ENCODE results near the gene DMRTA1. TPM values are rescaled to one million over a fixed set of nuclear protein-coding genes. Genes with fewer than 3 reads are reported as not detected.

DMRTA1 gene
- total and polyA plus RNA-seq, 8 donors = 1.8 to 3.3 (median 2.5) TPM

- TF ChIP-seq, protein P1, sequence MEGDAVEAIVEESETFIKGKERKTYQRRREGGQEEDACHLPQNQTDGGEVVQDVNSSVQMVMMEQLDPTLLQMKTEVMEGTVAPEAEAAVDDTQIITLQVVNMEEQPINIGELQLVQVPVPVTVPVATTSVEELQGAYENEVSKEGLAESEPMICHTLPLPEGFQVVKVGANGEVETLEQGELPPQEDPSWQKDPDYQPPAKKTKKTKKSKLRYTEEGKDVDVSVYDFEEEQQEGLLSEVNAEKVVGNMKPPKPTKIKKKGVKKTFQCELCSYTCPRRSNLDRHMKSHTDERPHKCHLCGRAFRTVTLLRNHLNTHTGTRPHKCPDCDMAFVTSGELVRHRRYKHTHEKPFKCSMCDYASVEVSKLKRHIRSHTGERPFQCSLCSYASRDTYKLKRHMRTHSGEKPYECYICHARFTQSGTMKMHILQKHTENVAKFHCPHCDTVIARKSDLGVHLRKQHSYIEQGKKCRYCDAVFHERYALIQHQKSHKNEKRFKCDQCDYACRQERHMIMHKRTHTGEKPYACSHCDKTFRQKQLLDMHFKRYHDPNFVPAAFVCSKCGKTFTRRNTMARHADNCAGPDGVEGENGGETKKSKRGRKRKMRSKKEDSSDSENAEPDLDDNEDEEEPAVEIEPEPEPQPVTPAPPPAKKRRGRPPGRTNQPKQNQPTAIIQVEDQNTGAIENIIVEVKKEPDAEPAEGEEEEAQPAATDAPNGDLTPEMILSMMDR (IDR thresholded peaks at IDR 0.05) = no peak
- Histone ChIP-seq H3K9me3 (peaks cover 0 to 6% of the 10 kb centered on the region in 2 donors), H3K27me3 (no peaks in the 10 kb centered on the region), H3K4me1 (no peaks in the 10 kb centered on the region), H3K4me3 (no peak overlapping the region), H3K27ac (no peak overlapping the region), H3K36me3 (no peaks in the 10 kb centered on the region)
- intact Hi-C loops (cut with DNase I) = no loop called here
- DNase-seq (no peak), ATAC-seq (no peak)
Observed at GRCh38 chr9:22415941-22416691, 30.5 kb upstream of the DMRTA1 start.

- intact Hi-C loops (cut with DNase I) = no loop called here
- Histone ChIP-seq H3K36me3 (no peaks in the 10 kb centered on the region), H3K27me3 (no peaks in the 10 kb centered on the region), H3K9me3 (peaks cover 0 to 6% of the 10 kb centered on the region in 2 donors), H3K4me1 (no peaks in the 10 kb centered on the region), H3K4me3 (no peak overlapping the region), H3K27ac (no peak overlapping the region)
- TF ChIP-seq, protein P1 (IDR thresholded peaks at IDR 0.05) = no peak
- no peak for ATAC-seq
- no peak for DNase-seq
Observed at GRCh38 chr9:22416692-22417060, 29.9 kb upstream of the DMRTA1 start.

- no peak for DNase-seq
- no peaks in the 10 kb centered on the region for H3K27me3 ChIP-seq
- no peak overlapping the region for H3K27ac ChIP-seq
- no peaks in the 10 kb centered on the region for H3K36me3 ChIP-seq
- intact Hi-C loops (cut with DNase I) = no loop called here
- no peaks in the 10 kb centered on the region for H3K9me3 ChIP-seq
- H3K4me3 ChIP-seq = no peak overlapping the region
- TF ChIP-seq, protein P1 (IDR thresholded peaks at IDR 0.05) = no peak
- no peaks in the 10 kb centered on the region for H3K4me1 ChIP-seq
- ATAC-seq = no peak
Observed at GRCh38 chr9:22423566-22423965, 23.1 kb upstream of the DMRTA1 start.

DNA sequence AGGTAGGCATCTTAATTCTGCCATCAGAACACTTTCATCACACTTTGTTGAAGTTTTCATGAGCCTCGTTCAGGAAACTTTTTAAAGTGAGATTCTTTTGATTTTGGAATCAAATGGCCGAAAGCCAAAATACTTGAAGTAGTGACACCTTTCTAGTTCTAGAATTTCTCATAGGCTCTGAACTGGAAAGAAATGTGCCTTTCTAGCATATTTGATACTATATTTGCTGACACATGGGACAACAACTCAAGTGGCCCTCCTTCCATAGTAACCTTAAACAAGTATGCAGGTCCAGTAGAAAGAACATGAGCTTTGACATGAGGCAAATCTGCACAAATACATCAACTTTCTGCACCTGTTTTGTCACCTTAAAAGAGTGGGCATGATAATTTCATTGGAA, 22.0 kb upstream of the DMRTA1 start:
- intact Hi-C loops (cut with DNase I) = no loop called here
- Histone ChIP-seq H3K27ac (no peak overlapping the region), H3K9me3 (no peaks in the 10 kb centered on the region), H3K27me3 (no peaks in the 10 kb centered on the region), H3K4me3 (no peak overlapping the region), H3K4me1 (no peaks in the 10 kb centered on the region), H3K36me3 (no peaks in the 10 kb centered on the region)
- TF ChIP-seq, protein P1 (IDR thresholded peaks at IDR 0.05) = no peak
- no peak for DNase-seq
- ATAC-seq = no peak

DNA sequence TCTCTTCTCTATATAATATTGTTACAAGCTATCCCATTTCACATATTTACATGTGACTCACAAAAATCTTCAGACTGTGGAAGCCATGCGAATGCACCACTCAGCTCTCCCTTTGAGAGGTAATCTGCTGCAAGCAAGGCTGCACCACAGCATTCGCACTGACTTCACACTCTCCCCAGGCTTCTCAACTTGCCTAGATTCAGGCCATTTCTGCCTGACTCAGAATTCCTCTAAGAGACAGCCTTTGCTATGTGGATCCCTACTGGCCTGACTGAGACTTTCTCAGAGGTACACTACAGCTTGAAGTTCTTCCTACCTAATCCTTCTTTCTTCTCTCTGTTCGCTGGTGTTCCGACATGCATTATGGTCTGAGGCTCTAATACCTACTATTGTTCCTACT, 21.1 kb upstream of the DMRTA1 start:
- Histone ChIP-seq H3K4me1 (no peaks in the 10 kb centered on the region), H3K36me3 (no peaks in the 10 kb centered on the region), H3K27me3 (no peaks in the 10 kb centered on the region), H3K27ac (no peak overlapping the region), H3K4me3 (no peak overlapping the region), H3K9me3 (no peaks in the 10 kb centered on the region)
- no peak for ATAC-seq
- TF ChIP-seq, protein P1 (IDR thresholded peaks at IDR 0.05) = no peak
- intact Hi-C loops (cut with DNase I) = no loop called here
- no peak for DNase-seq

All from left lung (tissue), 10 donors.